ENCODE results near the gene PRDM16. TPM values are rescaled to one million over a fixed set of nuclear protein-coding genes. Genes with fewer than 3 reads are reported as not detected.

The PRDM16 gene
- total and polyA plus RNA-seq, 2 of the 13 experiments (the other 11 are each of a cell fraction or from before 2014, with no cell fraction given): 0.15 to 0.81 TPM

- TF ChIP-seq SYNCRIP (IDR thresholded peaks at IDR 0.05; ENCODE audit: insufficient read depth, low read depth, low read length): no peak
- no peak; the same call in 1 of the 2 replicates for TF ChIP-seq MTERF4 (CRISPR knock-in tag; IDR thresholded peaks at IDR 0.05)
- TF ChIP-seq ZIK1 (CRISPR knock-in tag; IDR thresholded peaks at IDR 0.05; ENCODE audit: borderline replicate concordance, low read depth): peak; percentile 93
- TF ChIP-seq ZNF614 (CRISPR knock-in tag; IDR thresholded peaks at IDR 0.05; ENCODE audit: borderline replicate concordance): peak; percentile 75; the same call in 1 of the 2 replicates
- TF ChIP-seq FOSL2 (CRISPR knock-in tag; IDR thresholded peaks at IDR 0.05): peak; percentile 45; the same call in 1 of the 2 replicates
- TF ChIP-seq JARID2 (CRISPR knock-in tag; IDR thresholded peaks at IDR 0.05; ENCODE audit: insufficient replicate concordance): peak; percentile 83
- TF ChIP-seq SNAPC5 (CRISPR knock-in tag; IDR thresholded peaks at IDR 0.05; ENCODE audit: borderline replicate concordance): no peak
- peak; percentile 76 for TF ChIP-seq U2AF1 (optimal IDR thresholded peaks at IDR 0.05; ENCODE audit: low read depth, low read length)
- no peak for TF ChIP-seq TBP (CRISPR knock-in tag; IDR thresholded peaks at IDR 0.05)
- no peak for TF ChIP-seq ZNF296 (CRISPR knock-in tag; conservative IDR thresholded peaks at IDR 0.05)
- peak; percentile 92 for TF ChIP-seq ZNF670 (CRISPR knock-in tag; IDR thresholded peaks at IDR 0.05; ENCODE audit: borderline replicate concordance)
- no peak for TF ChIP-seq SOX6 (IDR thresholded peaks at IDR 0.05)
- TF ChIP-seq SOX6 (CRISPR knock-in tag; IDR thresholded peaks at IDR 0.05): peak; percentile 54; the same call in 1 of the 2 replicates
- TF ChIP-seq BORCS8-MEF2B (CRISPR knock-in tag; IDR thresholded peaks at IDR 0.05): no peak
- TF ChIP-seq UBTF (CRISPR knock-in tag; IDR thresholded peaks at IDR 0.05): peak; percentile 77; the same call in 1 of the 2 replicates
- no peak for TF ChIP-seq SNAPC4 (CRISPR knock-in tag; IDR thresholded peaks at IDR 0.05)
- peak; percentile 93; the same call in 1 of the 2 replicates for TF ChIP-seq ZBTB34 (CRISPR knock-in tag; IDR thresholded peaks at IDR 0.05)
- peak; percentile 98 for TF ChIP-seq PHF21A (CRISPR knock-in tag; IDR thresholded peaks at IDR 0.05)
- TF ChIP-seq ZNF451 (CRISPR knock-in tag; IDR thresholded peaks at IDR 0.05): peak; percentile 85; the same call in 1 of the 2 replicates
- TF ChIP-seq HOXA5 (CRISPR knock-in tag; IDR thresholded peaks at IDR 0.05): no peak
Measured at GRCh38 chr1:3423245-3423829, 354.3 kb downstream of the PRDM16 start (continued).
